WTC11 (cell line): ENCODE measurements around the gene ALDOC.

Experiments used
- ATF2 ChIP-seq: sonication (generic); formaldehyde crosslinking; IDR thresholded peaks from 2 replicates; pipeline ENCODE4 v1.8.1; 2022; ENCODE audit warnings: low read depth, missing genetic modification reagents, borderline replicate concordance
- CREB1 ChIP-seq: sonication (generic); formaldehyde crosslinking; IDR thresholded peaks from 2 replicates; pipeline ENCODE4 v1.8.0; 2023; ENCODE audit warnings: mild to moderate bottlenecking, missing genetic modification reagents
- CREM ChIP-seq: sonication (generic); formaldehyde crosslinking; IDR thresholded peaks from 2 replicates; pipeline ENCODE4 v1.8.1; 2022; ENCODE audit warnings: mild to moderate bottlenecking, missing genetic modification reagents, moderate library complexity
- CTCF ChIP-seq: fragments of 200-600 bp; IDR thresholded peaks from 2 replicates; pipeline ENCODE4 v1.8.0; 2022; ENCODE audit warnings: antibody characterized with exemption
- JAZF1 ChIP-seq: fragments of 250-450 bp; sonication (Bioruptor Pico); IDR thresholded peaks from 2 replicates; pipeline ENCODE4 v1.9.0; 2021; ENCODE audit warnings: moderate library complexity, mild to moderate bottlenecking, inconsistent platforms
- SOX15 ChIP-seq: fragments of 250-450 bp; sonication (Bioruptor Pico); IDR thresholded peaks from 2 replicates; pipeline ENCODE4 v1.9.0; 2021; ENCODE audit warnings: mild to moderate bottlenecking
- SP1 ChIP-seq: sonication (generic); formaldehyde crosslinking; conservative IDR thresholded peaks from 2 replicates; pipeline ENCODE4 v1.8.1; 2022; ENCODE audit warnings: missing genetic modification reagents
- TCF7 ChIP-seq: sonication (generic); formaldehyde crosslinking; IDR thresholded peaks from 2 replicates; pipeline ENCODE4 v1.8.0; 2022; ENCODE audit warnings: mild to moderate bottlenecking, low read depth, missing genetic modification reagents, moderate library complexity
- USF2 ChIP-seq: sonication (generic); formaldehyde crosslinking; IDR thresholded peaks from 2 replicates; pipeline ENCODE4 v1.8.1; 2023; ENCODE audit warnings: mild to moderate bottlenecking, missing genetic modification reagents, moderate library complexity
- ZNF281 ChIP-seq: sonication (generic); formaldehyde crosslinking; IDR thresholded peaks from 2 replicates; pipeline ENCODE4 v1.8.0; 2023; ENCODE audit warnings: mild to moderate bottlenecking, missing genetic modification reagents
- TF ChIP-seq, protein P1 (sequence below): sonication (generic); formaldehyde crosslinking; IDR thresholded peaks from 2 replicates; pipeline ENCODE4 v1.8.0; 2022; ENCODE audit warnings: mild to moderate bottlenecking, missing genetic modification reagents

DNA sequence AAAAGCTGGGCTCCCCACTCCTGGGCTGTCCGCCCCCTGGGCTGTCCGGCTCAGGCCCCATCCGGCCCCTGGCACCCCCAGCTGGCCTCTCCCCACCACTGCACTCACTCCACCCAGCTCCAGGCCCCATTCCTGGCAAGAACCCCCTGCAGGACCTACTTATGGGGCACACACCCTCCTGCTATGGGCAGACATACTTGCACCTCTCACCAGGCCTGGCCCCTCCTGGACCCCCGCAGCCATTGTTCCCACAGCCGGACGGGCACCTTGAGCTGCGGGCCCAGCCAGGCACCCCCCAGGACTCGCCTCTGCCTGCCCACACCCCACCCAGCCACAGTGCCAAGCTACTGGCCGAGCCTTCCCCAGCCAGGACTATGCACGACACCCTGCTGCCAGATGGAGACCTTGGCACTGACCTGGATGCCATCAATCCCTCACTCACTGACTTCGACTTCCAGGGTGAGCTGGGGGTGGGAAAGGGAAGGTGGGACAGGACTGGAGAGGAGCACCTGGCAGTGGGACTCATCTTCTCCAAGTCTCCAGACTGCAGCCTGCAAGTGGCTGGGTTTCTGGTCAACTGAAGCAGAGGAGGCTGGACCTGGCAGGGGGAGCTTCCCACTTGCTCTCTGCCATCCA is 41.8 kb downstream of the ALDOC start:
- TF ChIP-seq CTCF (no peak), USF2 (no peak), SP1 (CRISPR knock-in tag) (no peak), CREB1 (CRISPR knock-in tag) (no peak), ATF2 (no peak), CREM (CRISPR knock-in tag) (no peak), TCF7 (CRISPR knock-in tag) (no peak), JAZF1 (CRISPR knock-in tag) (no peak), ZNF281 (no peak), SOX15 (CRISPR knock-in tag) (no peak)
- TF ChIP-seq, protein P1, sequence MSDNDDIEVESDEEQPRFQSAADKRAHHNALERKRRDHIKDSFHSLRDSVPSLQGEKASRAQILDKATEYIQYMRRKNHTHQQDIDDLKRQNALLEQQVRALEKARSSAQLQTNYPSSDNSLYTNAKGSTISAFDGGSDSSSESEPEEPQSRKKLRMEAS (CRISPR knock-in tag), result no peak
